ENCODE data around the gene ELOVL3.
A peak's percentile ranks its signal among the peaks of the same experiment; 100 is the strongest.
"Not testable (repeated sequence)": the region's sequence is repeated elsewhere in the genome, so short reads cannot be mapped to it uniquely, and the experiment has no call there.

ELOVL3 gene, protein sequence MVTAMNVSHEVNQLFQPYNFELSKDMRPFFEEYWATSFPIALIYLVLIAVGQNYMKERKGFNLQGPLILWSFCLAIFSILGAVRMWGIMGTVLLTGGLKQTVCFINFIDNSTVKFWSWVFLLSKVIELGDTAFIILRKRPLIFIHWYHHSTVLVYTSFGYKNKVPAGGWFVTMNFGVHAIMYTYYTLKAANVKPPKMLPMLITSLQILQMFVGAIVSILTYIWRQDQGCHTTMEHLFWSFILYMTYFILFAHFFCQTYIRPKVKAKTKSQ

DNA sequence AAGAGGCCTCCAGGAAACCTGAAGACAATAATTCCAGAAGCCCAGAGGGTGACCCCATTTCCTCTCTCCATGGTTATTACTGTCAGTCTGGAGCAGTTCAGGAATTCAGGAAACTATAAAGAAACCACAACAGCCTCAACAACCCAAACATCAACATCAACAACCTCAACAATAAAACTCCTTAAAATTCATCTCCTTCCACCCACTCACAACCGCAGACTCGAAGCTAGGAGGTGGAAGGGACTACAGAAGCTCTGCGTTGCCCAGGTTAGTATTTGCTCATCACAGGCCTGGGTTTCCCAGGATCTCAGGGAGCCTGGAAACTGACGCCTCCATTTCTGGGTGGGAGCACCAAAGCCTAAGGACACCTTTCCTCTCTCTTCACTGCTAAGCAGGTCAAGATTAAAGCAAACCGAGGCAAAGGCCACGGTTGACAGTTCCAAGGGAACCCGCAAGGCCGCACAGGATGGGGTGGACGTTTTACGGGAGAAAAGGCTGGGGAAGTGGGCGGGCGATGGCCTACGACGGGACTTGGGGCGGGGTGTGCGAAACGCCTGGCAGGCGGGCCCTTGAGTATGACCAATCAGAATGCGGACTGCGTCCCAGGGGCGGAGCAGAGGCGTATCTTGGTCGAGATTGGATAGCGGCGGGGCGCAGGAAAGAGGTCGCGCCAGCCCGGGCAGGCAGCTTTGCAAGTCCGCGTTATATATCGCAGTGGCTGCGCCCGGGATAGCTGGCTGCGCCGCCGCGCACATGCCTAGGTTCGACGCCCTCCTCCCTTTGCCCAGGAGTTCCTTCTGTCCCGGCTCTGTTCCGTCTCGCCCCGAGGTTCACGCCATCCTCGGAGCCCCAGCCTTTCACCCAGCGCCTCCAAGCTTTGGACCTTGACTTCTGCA lies at the start of gene ELOVL3:
Gene ELOVL3 (plus strand): TSS at position 654 of the 896 bp plus-strand sequence. CDS start 250 bp downstream, outside the sequence.
- peak; percentile 89 for DNase-seq

DNA sequence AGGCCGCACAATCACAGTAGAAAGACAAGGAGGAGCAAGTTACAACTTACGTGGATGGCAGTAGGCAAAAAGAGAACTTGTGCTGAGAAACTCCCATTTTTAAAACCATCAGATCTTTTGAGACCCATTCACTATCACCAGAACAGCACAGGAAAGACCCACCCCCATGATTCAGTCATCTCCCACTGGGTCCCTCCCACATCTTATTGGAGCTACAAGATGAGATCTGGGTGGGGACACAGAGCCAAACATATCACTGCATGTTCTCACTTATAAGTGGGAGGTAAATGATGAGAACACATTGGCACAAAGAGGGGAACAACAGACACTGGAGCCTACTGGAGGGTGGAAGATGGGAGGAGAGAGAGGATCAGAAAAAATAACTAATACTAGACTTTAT lies 41.5 kb upstream of the ELOVL3 start:
- no peak for DNase-seq

DNA sequence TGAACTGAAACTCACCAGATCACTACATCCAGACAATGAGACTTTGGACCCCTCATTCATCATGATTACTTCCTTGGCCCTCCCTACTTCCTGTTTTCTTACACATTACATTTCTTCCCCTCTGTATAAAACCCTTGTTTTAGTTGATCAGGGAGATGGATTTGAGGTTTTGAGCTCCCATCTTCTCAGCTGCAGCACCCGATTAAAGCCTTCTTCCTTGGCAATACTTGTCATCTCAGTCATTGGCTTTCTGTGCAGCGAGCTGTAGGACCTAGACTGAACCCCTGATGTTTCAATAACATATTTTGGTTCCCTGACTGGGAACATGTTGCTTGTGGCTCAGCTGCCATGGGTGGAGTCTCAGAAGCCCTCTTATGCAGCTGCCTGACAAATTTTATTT lies 40.8 kb upstream of the ELOVL3 start:
- no peak for DNase-seq

DNA sequence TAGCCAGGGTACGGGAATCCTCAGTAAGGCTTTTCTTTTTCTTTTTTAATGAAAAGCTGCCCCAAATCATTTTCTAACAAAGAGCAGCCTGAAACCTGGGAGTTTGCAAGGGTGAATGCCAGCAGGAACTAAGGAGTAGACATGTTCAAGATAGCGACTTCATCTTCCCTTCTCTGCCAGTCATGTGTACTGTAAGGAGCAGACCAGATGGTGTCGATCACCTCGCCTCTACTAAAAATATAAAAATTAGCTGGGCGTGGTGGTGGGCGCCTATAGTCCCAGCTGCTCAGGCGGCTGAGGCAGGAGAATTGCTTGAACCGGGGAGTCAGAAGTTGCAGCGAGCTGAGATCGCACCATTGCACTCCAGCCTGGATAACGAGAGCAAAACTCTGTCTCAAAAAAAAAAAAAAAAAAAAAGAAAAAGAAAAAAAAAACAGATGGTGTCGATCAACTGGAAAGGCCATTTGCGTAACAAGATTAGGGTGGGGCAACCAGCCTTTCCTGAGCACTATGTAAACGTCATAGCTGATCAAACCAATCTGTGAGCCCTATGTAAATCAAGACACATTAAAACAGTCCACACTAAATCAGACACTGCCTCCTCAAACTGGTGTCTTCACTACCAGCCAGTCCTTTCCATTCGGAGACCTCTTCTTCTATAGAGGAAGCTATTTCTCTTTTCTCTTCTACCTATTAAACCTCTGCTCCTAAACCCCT lies 40.1 kb upstream of the ELOVL3 start:
- DNase-seq = no peak

DNA sequence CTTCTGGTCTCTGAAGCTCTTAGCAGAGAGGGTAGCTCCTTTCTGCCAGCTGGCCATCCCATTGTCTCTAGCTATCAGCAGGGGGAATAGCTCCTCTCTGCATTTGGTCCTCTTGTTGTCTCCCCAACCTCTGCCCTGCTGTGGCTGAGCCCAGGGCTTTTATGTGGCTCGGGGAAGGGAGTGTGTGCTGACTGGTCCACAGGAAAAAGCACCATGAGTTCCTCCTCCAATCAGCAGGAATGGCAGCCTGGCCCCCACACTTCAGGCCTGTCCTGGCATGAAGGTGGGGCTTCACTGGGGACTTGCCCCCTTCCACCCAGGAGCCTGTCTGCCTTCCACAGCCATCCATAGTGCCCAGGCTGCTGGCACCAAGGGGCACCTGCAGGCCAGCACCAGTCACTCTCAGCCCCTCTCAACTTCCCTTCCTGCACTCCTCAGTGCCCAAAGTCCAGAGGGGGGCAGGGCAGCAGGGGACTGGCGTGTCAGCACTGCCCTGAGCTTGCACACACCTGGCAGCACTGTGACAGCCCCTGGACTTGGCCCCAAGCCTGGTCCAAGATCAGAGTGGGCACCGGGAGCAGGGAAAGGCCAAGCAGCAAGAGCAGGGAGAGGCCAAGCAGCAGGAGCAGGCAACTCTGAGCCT lies 37.7 kb upstream of the ELOVL3 start:
- no peak for DNase-seq

DNA sequence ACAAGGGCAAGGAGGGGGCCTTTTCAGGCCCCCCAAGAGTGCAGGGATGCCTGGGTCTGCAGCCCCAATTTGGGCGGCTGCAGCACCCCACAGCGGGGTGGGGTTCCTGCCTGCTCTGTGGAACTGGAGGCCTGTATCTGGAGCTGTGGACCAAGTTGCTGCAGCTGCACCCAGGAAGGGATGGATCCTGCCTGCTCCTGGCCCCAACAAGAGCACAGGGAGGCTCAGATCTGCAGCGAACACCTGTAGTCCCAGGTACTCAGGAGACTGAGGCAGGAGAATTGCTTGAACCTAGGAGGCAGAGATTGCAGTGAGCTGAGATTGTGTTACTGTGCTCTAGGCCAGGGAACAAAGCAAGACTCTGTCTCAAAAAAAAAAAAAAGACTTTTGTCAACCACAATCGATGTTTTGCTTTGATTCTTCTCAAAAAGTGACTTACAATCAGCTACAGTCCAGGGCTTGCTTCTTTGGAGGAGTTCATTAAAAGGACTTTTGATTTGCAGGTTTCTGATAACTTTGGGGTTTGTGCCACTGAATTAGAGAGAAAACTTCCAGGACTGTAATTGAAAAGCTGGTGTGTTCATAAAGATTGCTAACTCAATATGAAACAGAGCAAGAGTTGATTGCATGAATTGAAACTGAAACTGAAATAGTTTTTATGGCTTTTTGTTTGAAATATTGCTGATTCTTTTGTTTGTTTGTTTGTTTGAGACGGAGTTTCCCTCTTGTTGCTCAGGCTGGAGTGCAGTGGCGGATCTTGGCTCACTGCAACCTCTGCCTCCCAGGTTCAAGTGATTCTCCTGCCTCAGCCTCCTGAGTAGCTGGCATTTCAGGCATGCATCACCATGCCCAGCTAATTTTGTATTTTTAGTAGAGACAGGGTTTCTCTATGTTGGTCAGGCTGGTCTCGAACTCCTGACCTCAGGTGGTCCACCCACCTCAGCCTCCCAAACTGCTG lies 36.9 kb upstream of the ELOVL3 start:
- DNase-seq = peak; percentile 75

DNA sequence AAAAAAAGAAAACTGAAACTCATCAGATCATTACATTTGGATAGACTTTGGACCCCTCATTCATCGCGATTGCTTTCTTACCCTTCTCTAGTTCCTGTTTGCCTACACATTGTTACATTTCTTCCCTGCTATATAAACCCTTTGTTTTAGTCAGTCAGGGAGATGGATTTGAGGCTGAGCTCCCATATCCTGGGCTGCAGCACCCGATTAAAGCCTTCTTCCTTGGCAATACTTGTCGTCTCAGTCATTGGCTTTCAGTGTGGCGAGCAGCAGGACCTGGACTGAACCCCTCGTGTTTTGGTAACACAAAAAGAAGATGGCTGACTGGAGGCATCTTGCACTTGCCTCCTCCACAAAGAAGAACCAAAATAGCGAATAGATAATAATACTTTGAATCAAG lies 34.1 kb upstream of the ELOVL3 start:
- no peak for DNase-seq

DNA sequence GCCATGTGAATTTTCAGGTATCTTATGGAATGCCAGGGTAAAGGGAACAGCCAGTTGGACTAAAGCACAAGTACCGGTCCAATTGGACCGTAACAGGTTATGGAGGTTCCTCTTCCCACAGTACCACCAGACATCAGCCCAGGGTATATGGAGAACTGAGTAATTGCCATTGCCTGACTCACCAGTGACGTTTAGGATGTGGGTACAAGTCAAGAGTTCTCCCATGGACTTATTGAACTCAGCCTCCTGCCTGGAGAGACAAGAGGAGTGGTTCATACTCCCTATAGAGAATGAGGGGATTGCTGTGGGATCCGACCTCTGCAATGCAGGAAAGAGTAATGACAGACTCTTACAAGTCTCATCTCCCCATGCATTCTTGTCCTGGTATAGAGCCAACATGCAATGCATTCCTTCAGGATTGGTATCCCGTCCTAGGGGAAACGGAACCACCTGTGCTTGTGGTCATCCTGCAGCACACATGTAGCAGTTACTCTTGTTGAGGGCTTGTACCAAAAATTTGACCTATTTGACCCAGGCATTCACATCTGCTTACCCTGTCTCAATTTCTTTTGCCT lies 30.7 kb upstream of the ELOVL3 start:
- no peak for DNase-seq

DNA sequence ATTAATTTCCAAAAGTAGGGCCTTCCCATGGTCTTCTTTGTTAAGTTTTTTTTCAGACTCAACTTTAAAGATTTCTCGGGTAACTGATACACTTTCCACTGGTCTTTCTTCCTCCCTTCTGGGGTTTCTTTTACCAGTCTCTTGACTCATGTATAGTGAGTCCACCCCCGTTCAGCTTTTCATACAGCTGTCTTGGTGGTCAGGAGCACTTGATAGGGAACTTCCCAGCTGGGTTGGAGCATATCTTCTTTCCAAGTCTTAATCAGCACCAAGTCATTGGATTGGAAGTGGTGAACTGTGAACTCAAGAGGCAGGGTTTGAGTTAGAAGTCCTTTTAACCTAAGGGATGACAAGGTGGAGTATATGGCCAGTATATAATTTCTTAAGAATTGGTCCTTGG lies 29.2 kb upstream of the ELOVL3 start:
- no peak for DNase-seq

DNA sequence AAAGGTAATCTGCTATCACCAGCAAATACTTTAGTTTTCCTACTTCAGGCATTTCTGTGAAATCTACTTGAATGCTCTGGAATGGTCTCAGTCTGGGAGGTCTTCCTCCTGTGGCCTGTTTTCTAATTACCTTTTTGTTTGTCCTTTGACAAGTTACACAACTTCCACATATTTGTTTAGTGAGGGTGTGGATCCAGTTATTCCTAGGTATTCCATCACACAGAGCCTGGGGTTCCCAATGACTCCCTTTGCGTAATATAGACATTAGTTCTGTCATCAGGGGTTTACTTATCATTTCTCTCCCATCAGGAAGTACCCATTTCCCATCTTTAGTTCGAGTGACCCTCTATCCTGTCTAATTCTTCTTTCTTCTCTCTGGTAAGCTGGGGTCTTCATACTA lies 28.1 kb upstream of the ELOVL3 start:
- no peak for DNase-seq

DNA sequence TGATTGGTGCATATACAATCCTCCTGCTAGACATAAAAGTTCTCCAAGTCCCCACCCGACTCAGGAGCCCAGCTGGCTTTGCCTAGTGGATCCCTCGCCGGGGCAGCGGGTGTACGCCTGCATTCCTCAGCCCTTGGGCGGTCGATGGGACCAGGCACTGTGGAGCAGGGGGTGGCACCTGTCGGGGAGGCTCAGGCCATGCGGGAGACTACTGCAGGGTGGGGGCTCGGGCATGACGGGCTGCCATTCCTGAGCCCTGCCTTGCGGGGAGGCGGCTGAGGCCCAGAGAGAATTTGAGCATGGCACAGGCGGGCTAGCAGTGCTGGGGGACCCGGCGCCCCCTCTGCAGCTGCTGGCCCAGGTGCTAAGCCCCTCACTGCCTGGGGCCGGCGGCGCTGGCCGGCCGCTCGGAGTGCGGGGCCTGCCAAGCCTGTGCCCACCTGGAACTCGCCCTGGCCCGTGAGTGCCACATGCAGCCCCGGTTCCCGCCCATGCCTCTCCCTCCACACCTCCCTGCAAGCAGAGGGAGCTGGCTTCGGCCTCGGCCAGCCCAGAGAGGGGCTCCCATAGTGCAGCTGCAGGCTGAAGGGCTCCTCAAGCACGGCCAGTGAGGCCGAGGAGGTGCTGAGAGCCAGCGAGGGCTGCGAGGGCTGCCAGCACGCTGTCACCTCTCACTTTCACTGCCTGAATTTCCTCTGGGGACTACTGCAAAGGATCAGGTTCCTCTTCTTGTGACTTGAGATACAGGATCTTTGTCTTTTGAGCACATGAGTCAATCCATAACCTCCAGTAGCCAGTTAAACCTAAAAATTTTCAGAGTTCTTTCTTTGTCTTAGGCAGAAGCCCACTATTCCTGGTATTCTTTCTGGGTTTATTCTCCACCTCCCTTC lies 25.1 kb upstream of the ELOVL3 start:
- DNase-seq = no peak

DNA sequence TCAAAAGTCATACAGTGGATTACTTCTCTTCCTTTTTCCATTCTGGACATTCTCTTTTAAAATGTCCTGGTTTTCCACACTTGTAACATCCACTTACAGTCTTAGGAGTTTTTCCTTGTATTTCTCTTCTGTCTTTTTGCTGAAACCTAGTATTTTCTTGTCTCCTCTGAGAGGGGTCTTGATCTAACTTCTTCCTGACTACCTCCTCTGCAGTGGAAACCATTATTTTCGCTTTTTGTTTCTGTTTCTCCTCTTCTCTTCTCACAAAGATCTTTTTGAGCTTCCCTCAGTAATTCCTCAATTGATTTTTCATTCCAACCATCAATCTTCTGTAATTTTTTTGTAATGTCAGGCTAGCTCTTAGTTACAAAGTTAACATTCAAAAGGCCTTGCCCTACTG lies 23.7 kb upstream of the ELOVL3 start:
- no peak for DNase-seq

DNA sequence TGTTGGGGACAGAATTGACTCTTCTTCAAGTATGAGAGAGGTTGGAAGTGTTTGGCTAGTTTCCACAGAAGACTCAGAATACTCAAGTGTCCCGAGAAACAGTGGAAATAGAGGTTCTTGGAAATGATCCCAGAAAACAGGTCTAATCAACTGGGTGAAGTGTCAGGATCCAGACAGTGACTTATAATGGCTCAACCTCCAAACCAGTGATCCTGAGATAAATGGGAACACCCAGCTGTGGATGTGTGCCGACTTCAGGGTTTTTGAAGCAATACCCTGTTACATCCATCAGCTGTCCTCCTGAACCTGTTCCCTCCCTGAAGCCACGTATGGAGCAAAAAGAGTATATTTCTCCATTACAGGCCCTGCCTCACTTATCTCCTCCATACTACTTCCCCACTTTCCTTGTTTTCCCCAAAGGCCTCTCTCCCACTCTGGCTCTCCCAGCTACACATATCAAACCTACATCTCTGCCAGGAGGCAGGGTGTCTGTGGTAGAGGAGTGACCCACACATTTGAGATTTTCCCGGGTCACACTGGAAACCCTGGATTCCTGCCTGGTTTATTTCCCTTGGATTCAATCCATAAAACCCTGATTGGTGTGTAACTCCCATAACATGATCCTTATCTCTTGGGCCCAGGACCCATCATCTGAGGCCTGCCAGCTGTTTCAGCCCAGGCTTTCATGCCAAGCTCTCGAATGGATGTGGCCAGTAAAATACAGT lies 17.6 kb upstream of the ELOVL3 start:
- no peak for DNase-seq

DNA sequence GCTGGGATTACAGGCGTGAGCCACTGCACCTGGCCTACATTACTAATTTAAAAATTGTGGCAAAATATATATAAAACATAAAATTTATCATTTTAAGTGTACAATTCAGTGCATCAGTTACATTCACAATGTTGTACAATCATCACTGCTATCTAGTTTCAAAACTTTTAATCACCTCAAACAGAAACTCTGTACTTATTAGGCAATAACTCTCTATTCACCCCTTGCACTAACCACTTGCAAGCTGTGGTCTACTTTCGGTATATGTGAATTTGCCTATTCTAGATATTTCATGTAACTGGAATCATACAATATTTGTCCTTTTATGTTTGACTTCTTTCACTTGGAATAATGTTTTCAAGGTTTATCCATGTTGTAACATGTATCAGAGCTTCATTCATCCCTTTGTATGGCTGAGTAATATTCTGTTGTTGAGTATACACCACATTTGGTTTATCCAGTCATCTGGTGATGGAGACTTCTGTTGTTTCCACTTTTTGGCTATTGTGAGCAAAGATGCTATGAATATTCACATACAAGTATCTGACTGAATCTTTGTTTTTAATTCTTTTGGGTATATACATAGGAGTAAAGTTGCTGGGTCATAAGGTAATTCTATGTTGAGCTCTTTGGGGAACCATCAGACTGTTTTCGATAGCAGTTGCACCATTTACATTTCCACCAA lies 14.3 kb upstream of the ELOVL3 start:
- peak; percentile 9 for DNase-seq

DNA sequence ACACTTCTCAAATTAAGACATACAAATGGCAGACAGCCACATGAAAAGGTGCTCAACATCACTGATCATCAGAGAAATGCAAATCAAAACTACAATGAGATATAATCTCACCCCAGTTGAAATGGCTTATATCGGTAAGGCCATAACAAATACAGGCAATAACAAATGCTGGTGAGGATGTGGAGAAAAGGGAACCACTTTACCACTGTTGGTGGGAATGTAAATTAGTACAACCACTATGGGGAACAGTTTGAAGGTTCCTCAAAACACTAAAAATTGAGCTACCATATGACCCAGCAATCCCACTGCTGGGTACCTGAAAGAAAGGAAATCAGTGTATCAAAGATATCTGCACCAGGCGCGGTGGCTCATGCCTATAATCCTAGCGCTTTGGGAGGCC lies 12.5 kb upstream of the ELOVL3 start:
- not testable (repeated sequence) for DNase-seq

DNA sequence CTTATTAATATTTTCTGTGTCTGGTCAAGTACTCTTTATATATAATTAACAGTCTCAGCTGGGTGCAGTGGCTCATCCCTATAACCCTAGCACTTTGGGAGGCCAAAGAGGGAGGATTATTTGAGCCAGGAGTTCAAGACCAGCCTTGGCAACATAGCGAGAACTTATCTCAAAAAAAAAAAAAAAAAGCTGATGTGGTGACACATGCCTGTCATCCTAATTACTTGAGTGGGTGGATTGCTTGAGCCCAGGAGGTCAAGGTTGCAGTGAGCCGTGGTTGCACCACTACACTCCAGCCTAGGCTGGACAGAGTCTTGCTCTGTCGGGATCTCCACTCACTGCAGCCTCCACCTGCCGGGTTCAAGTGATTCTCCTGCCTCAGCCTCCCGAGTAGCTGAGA lies 6.7 kb upstream of the ELOVL3 start:
- DNase-seq = no peak

DNA sequence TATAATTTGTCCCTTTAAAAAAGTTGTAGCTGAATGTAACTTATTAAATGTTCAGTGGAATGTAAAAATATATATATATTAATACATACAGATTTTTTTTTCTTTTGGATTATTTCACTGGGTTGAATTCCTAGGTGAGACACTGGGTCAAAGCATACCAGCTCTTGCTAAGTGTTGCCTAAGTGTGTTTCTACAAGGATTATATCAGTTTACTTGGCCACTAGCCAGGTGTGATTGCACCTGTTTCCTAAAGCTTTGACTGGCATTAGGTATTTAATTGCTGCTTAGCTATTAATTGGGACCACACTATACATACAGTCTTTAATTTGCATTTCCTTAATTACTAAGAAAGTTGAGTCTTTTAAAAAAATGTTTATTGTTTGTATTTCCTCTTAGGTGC lies 5.5 kb upstream of the ELOVL3 start:
- DNase-seq = no peak

DNA sequence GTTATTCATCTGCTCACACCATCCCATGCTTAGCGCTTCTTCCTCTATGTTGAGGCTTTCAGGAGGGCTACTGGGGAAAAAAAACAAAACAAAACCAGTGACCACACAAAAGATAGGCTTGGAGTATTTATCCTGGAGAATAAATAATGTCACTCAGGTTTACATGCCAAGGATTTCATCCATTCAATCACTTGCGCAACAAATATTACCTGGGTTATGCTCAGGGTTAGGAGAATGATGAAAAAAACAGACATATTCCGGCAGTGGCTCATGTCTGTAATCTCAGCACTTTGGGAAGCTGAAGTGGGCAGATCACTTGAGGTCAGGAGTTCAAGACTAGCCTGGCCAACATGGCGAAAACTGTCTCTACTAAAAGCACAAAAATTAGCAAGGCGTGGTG lies 3.3 kb upstream of the ELOVL3 start:
- DNase-seq = no peak

DNA sequence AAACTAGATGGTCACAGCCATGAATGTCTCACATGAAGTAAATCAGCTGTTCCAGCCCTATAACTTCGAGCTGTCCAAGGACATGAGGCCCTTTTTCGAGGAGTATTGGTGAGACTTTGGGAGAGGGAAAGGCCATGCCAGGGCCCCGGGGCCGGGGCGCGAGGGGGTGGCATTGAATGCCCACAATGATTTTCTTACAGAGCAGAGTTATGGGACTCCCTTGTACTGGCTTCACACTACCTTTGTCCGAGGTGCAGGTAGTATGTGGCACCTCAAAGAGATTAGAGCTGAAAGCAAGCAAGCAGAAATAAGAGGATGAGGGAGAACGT lies 407 bp downstream of the ELOVL3 start:
- DNase-seq = no peak
